ENCODE results near the gene PIK3R5. TPM values are rescaled to one million over a fixed set of nuclear protein-coding genes. Genes with fewer than 3 reads are reported as not detected.
"Not testable (repeated sequence)": the region's sequence is repeated elsewhere in the genome, so short reads cannot be mapped to it uniquely, and the experiment has no call there.

PIK3R5 gene
- polyA plus RNA-seq, 4 donors: 0.59 to 2.1 (median 0.82) TPM

DNA sequence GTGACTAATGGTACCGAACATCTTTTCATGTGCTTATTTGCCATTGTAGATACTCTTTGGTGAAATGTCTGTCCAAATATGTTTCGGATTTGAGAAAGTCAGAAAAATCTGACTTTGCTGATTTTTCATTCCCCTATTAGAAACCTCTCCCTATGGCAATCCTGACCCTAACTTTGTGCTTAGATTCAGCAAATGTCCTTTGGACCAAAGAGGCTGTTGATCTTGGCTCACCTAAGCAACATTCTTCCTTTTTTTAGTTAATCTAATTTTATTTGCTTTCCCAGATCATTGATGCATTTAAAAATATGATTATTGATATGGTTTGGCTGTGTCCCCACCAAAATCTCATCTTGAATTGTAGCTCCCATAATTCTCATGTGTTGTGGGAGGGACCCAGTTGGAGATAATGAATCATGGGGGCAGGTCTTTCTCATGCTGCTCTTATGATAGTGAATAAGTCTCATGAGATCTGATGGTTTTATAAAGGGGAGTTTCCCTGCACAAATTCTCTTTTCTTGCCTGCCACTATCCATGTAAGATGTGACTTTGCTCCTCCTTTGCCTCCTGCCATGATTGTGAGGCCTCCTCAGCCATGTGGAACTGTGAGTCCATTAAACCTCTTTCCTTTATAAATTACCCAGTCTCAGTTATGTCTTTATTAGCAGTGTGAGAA lies 22.9 kb upstream of the PIK3R5 start:
- DNase-seq (ENCODE audit: low read depth in 4 of 4, low spot score in 3 of 4): not testable (repeated sequence)

DNA sequence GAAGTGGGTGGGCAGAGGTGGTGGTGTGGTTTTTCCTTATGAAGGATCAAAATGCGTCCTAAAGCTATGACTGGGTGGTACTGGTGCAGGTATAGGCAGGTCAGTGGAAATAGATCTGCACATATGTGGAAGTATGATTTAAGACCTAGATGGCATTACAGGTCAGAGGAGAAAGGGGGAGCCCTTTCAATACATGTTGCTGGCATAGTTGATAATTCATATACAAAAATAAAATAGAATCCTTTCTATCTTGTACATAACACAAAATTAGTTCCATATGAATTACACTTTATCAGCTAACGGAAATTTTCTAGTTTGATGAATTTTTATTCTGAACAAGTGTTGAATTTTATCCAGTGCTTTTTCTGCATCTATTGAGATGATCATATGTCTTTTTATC lies 20.8 kb upstream of the PIK3R5 start:
- no peak for DNase-seq (ENCODE audit: low read depth in 4 of 4, low spot score in 3 of 4)

DNA sequence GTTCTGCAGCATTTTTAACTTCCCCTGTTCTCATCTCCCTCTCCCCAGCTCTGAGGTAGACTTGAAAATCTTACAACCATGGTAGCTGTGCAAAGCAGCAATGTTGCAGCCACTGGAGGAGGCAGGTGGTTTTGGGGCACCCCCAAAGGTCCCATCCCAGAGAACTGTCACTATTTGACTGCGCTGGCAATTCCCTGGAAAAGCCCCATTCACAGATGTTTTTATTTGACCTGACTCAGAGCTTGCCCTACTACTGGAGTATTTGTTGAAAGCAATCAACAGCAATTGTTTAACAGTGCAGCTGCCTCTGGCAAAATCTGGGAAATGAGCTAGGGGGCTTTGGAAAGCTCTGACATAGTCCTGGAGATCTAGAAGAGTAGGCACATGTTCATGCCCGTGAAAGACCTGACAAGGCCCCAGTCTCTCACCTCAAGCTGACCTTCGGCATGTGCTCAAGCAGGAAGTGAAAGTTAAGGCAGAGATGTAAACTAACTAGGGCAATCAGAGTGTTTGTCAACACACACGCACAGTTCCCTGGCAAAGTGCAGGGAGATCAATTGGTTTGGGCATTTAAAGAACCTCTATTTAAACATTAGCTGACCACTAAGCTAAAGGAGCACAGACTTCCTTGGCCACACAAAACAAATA lies 19.7 kb upstream of the PIK3R5 start:
- no peak for DNase-seq (ENCODE audit: low read depth in 4 of 4, low spot score in 3 of 4)

DNA sequence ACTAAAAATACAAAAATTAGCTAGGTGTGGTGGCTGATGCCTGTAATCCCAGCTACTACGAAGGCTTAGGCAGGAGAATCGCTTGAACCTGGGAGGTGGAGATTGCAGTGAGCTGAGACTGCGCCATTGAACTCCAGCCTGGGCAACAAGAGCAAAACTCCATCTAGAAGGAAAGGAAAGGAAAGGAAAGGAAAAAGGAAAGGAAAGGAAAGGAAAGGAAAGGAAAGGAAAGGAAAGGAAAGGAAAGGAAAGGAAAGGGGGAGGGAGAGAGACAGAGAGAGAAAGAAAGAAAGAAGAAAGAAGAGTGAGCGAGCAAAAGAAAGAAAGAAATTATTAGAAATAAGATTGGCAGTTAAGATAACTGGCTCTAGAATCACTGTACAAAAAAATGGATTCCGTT lies 18.7 kb upstream of the PIK3R5 start:
- DNase-seq (ENCODE audit: low read depth in 4 of 4, low spot score in 3 of 4): not testable (repeated sequence)

DNA sequence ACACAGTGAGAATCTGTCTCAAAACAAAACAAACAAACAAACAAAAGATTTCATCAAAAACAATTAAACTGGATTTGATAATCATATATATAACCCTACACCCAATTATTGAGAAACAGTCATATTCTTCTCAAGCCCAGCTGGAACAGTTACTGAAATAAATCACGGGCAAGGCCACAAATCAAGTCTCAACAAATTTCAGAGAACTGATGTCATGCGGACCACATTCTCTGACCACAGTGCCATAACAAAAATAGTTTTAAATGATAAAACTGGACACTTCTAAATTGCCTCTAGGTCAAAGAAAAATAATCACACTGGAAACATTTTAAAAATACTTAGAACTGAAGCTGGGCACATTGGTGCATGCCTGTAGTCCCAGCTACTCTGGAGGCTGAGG lies 15.9 kb upstream of the PIK3R5 start:
- DNase-seq (ENCODE audit: low read depth in 4 of 4, low spot score in 3 of 4): no peak

DNA sequence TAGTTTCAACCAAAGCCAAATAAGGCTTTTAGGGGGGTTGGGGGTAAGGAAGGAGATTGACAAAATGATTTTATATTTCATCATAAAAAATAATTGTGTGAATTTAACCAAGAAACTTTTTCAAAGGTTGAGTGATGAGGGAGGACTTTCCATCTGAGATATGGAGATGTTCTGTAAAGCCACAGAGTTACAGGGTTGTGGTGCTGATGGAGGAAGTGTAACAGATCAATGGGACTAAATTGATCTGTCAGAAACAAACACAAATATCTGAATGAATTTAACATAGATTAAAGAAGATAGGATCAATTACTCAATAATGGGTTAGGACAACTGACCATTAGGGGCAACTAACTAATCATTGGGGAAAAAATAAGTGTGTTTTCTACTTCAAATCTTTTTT lies 14.2 kb upstream of the PIK3R5 start:
- DNase-seq (ENCODE audit: low read depth in 4 of 4, low spot score in 3 of 4): no peak

DNA sequence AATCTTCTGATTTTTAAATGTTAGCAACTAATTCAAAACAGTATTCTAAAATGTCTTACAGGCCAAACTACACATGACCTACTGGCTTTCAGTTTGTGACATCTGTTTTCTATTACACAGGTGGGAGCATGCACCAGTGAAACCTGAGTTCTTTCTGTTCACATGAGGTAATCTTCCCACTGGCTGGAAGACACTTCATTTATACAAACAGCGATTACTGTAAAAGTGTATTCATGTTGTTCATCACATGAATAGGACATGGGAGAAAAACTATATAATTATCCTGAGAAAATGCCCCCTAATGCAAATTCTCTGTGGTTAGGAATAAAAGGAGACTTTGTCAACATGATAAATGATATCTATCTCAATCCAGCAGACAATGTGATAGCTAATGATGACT lies 11.1 kb upstream of the PIK3R5 start:
- DNase-seq (ENCODE audit: low read depth in 4 of 4, low spot score in 3 of 4): no peak

DNA sequence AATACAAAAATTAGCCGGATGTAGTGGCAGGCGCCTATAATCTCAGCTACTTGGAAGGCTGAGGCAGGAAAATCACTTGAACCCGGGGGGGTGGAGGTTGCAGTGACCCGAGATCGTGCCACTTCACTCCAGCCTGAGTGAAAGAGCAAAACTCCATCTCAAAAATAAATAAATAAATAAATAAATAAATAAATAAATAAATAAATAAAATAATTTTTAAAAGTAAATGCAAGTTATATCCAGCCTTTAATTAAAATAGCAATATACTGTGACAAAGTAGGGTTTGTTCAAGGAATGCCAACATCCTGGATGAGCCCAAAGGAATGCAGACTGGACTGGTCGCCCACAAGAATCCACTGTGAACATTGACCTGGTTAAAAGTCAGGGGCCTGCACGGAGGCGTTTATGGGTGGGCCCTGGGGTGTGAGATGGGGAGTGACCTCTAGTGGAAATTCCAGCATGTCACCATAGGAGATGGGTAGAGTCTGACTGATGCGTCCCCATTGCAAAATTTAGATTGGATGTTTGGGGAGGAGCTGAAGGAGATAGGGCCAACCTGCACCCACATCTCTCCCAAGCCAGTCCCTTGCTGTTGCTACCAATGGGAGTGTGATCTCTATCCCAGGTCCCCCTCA lies 9.7 kb upstream of the PIK3R5 start:
- DNase-seq (ENCODE audit: low read depth in 4 of 4, low spot score in 3 of 4): no peak

DNA sequence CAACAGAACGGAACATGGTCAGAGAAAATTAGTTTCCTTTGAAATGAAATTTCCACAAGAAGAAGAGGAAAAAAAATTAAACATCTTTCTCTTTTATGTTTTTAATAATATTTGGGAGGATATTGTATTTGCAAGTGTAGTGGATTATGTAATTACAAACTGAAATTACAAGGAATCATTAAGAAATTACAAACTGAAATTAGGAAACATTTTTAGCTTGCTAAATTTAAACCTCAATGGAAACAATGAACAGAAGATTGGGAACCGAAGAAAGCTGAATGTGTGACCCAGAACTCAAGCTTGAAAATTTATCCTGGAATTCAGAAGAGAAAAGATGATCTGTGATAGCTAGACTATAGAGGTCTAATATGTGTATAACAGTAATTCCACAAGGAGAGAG lies 4.4 kb upstream of the PIK3R5 start:
- DNase-seq (ENCODE audit: low read depth in 4 of 4, low spot score in 3 of 4): no peak

DNA sequence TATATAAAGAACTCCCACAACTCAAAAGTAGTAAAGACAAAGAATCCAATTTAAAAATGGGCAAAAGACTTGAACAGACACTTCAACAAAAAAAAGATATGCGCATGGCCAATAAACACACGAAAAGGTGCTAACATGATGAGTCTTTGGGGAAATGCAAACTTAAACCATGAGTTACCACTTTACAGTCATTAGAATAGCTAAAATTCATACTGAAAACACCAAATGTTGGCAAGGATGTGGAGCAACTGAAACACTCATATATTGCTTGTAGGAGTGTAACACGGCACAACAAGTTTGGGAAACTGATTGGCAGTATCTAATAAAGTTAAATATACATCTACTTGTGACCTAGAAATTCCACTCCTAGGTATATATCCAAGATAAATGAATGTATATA lies 3.0 kb upstream of the PIK3R5 start:
- no peak for DNase-seq (ENCODE audit: low read depth in 4 of 4, low spot score in 3 of 4)

DNA sequence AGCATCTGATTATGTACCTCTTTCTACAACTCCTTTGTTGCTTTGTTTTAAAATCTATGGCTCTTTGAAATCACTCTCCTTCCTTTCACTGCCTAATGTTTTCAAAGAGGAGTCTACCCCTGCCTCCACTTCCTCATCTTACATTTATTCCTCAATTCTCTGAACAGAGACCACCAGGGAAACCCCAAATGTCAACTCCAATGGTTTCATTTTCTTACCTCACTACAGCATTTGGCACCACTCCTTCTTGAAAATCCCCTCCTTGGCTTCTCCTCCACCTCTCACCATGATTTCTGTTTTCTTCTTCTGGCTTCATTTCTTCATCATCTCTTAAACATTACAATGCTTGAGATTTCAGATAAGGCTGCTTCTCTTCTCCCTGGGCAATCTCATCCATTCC lies 2.4 kb upstream of the PIK3R5 start:
- no peak for DNase-seq (ENCODE audit: low read depth in 4 of 4, low spot score in 3 of 4)

DNA sequence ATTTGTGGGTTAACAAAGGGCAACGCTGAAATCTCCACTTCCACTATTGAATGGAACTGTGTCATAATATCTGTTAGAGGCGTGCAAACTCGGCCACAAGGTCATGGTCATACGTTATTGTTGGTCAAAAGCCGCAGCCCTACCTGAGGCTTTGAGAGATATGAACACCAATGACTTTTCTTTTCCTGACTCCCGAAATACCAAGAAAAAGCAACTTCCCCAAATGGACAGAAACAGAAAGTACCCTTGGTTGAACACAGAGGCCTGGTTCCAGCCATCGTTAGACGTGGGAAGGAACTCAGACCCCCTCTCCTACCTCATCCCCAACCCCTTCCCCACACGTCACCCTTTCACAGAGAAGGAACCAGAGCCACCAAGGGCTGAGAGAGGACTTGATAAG lies 1.4 kb upstream of the PIK3R5 start:
- DNase-seq (ENCODE audit: low read depth in 4 of 4, low spot score in 3 of 4): no peak

DNA sequence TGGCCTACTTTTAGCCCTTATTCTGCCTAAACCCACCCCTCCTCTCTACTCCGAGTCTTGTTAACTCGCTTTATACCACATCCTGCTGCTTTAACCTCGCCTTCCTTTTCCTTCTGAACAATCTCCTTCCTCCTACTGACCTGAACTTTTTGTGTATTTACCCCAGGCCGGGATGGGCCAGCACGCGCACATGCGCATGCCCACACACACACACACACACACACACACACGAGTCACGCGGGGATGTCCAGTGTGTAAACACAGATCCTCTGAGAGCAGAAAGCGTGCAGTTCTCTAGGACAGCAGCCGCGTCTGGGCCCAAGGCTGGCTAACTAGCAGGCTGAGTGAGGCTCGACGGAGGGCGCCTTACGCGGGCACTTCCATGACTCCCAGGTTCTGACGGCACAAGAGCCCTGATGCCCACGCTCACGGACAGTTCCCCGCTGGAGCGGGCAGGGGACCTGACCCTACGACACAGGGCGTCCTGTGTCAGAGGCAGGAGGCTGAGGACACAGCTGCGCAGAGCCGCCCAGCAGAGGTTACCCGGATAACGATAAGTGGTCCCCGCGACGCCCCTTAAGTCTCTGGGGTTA lies 610 bp downstream of the PIK3R5 start:
- no peak for DNase-seq (ENCODE audit: low read depth in 4 of 4, low spot score in 3 of 4)

DNA sequence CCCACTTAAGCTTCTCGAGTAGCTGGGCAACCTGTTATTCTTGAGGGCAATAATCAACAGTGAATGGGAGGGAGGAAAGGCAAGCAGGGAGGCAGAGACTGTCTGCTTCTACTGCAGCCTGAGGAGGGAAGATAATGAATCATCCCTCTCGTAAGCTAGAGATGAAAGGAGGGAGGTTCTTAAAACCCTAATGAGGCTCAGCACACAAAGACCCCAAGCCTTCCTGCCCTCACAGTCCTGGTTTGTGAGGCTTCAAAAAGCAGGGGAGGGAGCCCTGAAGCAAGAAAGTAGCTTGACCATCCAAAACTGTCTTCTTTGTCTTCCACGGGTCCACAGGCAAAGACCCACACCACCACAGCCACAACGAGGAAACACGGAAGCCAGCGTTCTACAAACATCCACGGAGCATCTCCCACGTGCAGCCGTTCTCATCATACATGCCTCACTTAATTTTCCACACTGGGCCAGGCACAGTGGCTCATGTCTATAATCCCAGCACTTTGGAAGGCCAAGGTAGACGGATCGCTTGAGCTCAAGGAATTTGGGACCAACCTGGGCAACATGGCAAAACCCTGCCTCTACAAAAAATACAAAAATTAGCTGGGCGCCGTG lies 1.8 kb downstream of the PIK3R5 start:
- no peak for DNase-seq (ENCODE audit: low read depth in 4 of 4, low spot score in 3 of 4)

DNA sequence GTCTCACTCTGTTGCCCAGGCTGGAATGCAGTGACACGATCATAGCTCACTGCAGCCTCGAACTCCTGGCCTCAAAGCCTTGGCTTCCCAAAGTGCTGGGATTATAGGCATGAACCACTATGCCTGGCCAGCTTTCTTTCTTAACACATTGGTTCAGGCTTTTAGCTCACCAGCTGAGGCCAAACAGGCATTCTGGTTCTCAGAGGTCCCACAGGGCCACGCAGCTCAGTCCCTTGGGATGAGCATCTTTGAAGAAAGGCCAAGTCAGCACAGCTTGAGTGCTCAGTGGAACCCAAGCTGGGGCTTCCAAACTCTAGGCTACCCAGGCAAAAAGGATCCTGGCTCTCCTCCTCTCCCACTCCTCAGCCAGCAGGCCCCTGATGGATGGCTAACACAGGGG lies 2.5 kb downstream of the PIK3R5 start:
- no peak for DNase-seq (ENCODE audit: low read depth in 4 of 4, low spot score in 3 of 4)

DNA sequence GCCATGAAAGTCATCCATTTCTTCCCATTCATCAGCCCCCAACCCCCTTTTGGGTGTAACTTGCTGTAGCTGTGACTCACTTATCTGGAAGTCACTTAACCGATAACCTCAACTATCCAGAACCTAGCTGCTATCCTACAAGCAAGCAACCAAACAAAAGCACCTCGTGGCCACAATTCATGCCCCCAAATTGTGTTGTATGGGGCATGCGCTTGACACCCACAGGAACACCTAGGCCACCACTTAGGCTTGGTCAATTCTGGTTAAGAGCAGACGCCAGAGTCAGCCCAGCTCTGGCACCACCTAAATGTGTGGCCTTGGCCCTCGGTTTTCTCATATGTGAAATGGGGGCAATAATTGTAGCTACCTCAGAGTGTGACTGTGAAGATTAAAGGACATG lies 3.7 kb downstream of the PIK3R5 start:
- DNase-seq (ENCODE audit: low read depth in 4 of 4, low spot score in 3 of 4): no peak

DNA sequence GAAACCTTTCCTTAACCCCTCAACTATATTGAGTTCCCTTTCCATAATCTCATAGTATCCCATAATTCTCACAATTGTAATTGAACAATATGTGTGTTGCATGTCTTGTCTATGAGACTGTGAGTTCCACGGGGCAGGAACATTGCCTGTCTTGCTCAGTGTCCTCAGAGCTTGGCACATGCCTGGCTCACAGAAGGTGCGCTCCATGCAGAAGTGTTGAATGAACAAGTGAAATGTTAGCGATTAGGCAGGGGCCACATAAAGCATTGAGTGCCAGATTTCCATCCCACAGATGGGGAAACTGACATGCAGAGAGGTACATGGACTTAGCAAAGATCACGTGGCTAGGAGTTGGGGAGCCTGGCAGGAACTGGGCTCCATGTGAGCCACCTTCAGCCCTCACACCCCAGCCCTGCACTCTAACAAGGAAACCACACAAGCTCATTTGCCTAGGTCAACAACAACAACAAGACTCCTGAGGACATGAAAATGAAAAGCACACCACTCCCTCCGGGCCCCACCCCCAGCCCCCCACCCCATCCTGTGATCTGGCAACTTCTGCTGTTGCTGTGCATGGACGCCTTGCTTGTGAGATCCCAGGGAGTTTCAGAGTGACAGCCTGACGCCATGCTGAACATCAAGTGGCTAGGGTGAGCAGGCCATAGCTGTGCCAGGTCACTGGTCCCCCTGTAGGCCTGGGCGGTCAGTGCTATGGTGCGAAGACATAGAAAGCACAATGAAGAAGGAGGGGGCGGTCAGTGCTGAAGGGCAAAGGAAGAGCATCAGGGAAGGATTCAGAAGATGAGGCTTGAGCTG lies 5.0 kb downstream of the PIK3R5 start:
- no peak for DNase-seq (ENCODE audit: low read depth in 4 of 4, low spot score in 3 of 4)

DNA sequence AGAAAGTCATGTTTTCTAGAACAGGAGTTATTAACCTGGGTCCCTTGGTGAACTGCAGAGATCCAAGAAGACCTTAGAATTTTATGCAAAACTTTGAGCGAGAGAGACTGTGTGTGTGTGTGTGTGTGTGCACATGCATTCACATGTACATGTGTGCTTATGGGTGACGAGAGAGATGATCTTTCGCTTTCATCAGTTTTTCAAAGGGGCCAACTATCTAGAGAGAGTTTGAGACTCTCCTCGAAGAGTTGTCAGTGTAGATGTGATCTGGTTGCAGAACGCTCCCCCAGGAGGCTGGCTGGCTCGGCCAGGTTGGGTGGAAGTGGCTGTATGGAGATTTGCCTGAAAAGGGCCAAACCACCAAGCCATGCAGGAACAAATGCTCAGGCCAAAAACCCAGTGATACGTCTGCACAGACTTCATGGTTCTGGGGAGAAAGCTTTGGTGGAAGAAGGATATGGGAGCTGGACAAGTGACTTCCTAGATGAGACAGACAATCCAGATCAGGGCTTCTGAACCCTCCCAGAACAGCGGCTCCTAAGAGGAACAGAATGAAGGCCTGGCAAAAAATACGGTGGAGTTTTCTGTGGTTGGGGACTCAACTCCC lies 6.1 kb downstream of the PIK3R5 start:
- DNase-seq (ENCODE audit: low read depth in 4 of 4, low spot score in 3 of 4): no peak

DNA sequence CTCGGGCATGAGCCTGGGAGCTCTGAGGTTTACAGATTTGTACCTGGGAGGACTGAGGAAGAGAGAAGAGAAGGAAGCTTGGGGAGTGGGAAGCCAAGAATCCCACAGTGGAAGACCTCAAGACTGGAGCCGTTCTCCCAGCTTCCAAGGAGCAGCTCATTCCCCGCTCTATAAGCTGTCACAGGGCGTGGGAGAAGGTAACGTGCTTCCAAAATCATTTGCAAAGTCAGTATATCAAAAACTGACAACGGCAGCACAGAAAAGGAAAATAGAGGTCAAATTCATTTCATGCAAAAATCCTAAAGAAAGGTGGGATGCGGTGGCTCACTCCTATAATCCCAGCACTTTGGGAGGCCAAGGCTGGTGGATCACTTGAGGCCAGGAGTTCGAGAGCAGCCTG lies 7.8 kb downstream of the PIK3R5 start:
- DNase-seq (ENCODE audit: low read depth in 4 of 4, low spot score in 3 of 4): no peak

DNA sequence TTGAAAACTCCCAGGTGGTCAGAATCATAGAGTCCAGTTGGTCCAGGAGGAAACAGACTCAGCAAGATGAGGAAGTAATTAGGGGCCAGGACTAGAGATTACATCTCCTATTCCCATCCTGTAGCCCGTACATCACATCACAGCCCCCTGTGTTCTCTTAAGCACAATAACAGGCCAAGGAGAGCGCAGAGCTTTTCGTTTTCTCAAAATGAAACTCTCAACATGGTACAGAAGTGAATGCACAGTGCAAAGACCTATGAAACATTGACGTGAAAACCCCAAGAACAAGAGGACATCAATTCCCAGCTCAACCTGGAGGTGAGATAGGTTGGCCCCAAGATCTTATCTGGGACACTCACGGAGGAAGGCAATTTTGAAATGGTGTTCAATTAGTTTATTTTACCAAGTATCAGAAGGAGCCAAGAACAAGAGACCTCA lies 9.0 kb downstream of the PIK3R5 start:
- DNase-seq (ENCODE audit: low read depth in 4 of 4, low spot score in 3 of 4): no peak

Measured in left renal pelvis (tissue), 4 donors.